ENCODE data around the gene KCNT2.
"Not testable (repeated sequence)": the region's sequence is repeated elsewhere in the genome, so short reads cannot be mapped to it uniquely, and the experiment has no call there.

The KCNT2 gene

GRCh38 chr1:196608390-196609369, at the start of gene KCNT2:
KCNT2 (minus strand) TSS chr1:196608440; CDS start chr1:196608309, 131 bp downstream.
- in situ Hi-C loops (cut with MboI; ENCODE audit: low sequenced_read_pairs) = no loop called here

GRCh38 chr1:196655494-196655893, 47.3 kb upstream of the KCNT2 start:
- in situ Hi-C loops (cut with MboI; ENCODE audit: low sequenced_read_pairs) = no loop called here

GRCh38 chr1:196655071-196655470, 46.8 kb upstream of the KCNT2 start:
- in situ Hi-C loops (cut with MboI; ENCODE audit: low sequenced_read_pairs) = no loop called here

- in situ Hi-C loops (cut with MboI; ENCODE audit: low sequenced_read_pairs) = no loop called here
These were observed 46.0 kb upstream of the KCNT2 start for GRCh38 chr1:196654271-196654670.

- in situ Hi-C loops (cut with MboI; ENCODE audit: low sequenced_read_pairs) = no loop called here
These were observed 43.5 kb upstream of the KCNT2 start, which contains the start of gene CFH for GRCh38 chr1:196651637-196652215. CFH (plus strand) TSS chr1:196652043; CDS start chr1:196652118, 75 bp downstream.

- in situ Hi-C loops (cut with MboI; ENCODE audit: low sequenced_read_pairs) = no loop called here
These were observed 42.8 kb upstream of the KCNT2 start for GRCh38 chr1:196651079-196651478.

- in situ Hi-C loops (cut with MboI; ENCODE audit: low sequenced_read_pairs) = no loop called here
These were observed 42.2 kb upstream of the KCNT2 start for GRCh38 chr1:196650403-196650802.

- in situ Hi-C loops (cut with MboI; ENCODE audit: low sequenced_read_pairs) = no loop called here
These were observed 41.8 kb upstream of the KCNT2 start for GRCh38 chr1:196649990-196650389.

GRCh38 chr1:196640976-196641375, 32.7 kb upstream of the KCNT2 start:
- in situ Hi-C loops (cut with MboI; ENCODE audit: low sequenced_read_pairs) = no loop called here

- in situ Hi-C loops (cut with MboI; ENCODE audit: low sequenced_read_pairs) = not testable (repeated sequence)
These were observed 31.1 kb upstream of the KCNT2 start for GRCh38 chr1:196639291-196639690.

GRCh38 chr1:196638466-196638865, 30.2 kb upstream of the KCNT2 start:
- in situ Hi-C loops (cut with MboI; ENCODE audit: low sequenced_read_pairs) = no loop called here

GRCh38 chr1:196637606-196638005, 29.4 kb upstream of the KCNT2 start:
- in situ Hi-C loops (cut with MboI; ENCODE audit: low sequenced_read_pairs) = no loop called here

GRCh38 chr1:196628838-196629237, 20.6 kb upstream of the KCNT2 start:
- in situ Hi-C loops (cut with MboI; ENCODE audit: low sequenced_read_pairs) = no loop called here

GRCh38 chr1:196623079-196623478, 14.8 kb upstream of the KCNT2 start:
- in situ Hi-C loops (cut with MboI; ENCODE audit: low sequenced_read_pairs) = no loop called here

- in situ Hi-C loops (cut with MboI; ENCODE audit: low sequenced_read_pairs) = no loop called here
These were observed 11.5 kb upstream of the KCNT2 start for GRCh38 chr1:196619721-196620120.

GRCh38 chr1:196611873-196612272, 3.6 kb upstream of the KCNT2 start:
- in situ Hi-C loops (cut with MboI; ENCODE audit: low sequenced_read_pairs) = no loop called here

- in situ Hi-C loops (cut with MboI; ENCODE audit: low sequenced_read_pairs) = no loop called here
These were observed 1.1 kb upstream of the KCNT2 start for GRCh38 chr1:196609370-196609737.

- in situ Hi-C loops (cut with MboI; ENCODE audit: low sequenced_read_pairs) = no loop called here
These were observed 259 bp downstream of the KCNT2 start for GRCh38 chr1:196607981-196608380.

GRCh38 chr1:196603651-196604050, 4.6 kb downstream of the KCNT2 start:
- in situ Hi-C loops (cut with MboI; ENCODE audit: low sequenced_read_pairs) = no loop called here

- in situ Hi-C loops (cut with MboI; ENCODE audit: low sequenced_read_pairs) = no loop called here
These were observed 9.1 kb downstream of the KCNT2 start for GRCh38 chr1:196598942-196599748.

- in situ Hi-C loops (cut with MboI; ENCODE audit: low sequenced_read_pairs) = no loop called here
These were observed 13.5 kb downstream of the KCNT2 start for GRCh38 chr1:196594700-196595099.

Measured in hTERT RPE-1 (cell line).